ENCODE data around the gene IQGAP2. TPM values are rescaled to one million over a fixed set of nuclear protein-coding genes. Genes with fewer than 3 reads are reported as not detected.

Gene IQGAP2
- total RNA-seq, 6 donors from 2014 or later: 24.3 to 57.6 (median 28.9) TPM

- DNase-seq (no peak), ATAC-seq (ENCODE audit: low FRiP score in 2 of 2) (no peak)
- TF ChIP-seq POLR2AphosphoS5 (IDR thresholded peaks at IDR 0.05): no peak
- peaks cover 0 to 19% (median 2%) of the 10 kb centered on the region in 4 donors for H3K4me1 ChIP-seq
- no peaks in the 10 kb centered on the region for H3K36me3 ChIP-seq
- H3K9me3 ChIP-seq: no peaks in the 10 kb centered on the region
- no peaks in the 10 kb centered on the region for H3K27me3 ChIP-seq
- H3K27ac ChIP-seq: no peak overlapping the region
- WGBS, 2 donors: 50 to 88% methylated on average over 2 of the region's 2 CpGs
- no peak overlapping the region for H3K4me3 ChIP-seq
These were observed 291.2 kb downstream of the IQGAP2 start for GRCh38 chr5:76694317-76694716.

GRCh38 chr5:76695346-76695745, 292.3 kb downstream of the IQGAP2 start:
- Histone ChIP-seq H3K27me3 (no peaks in the 10 kb centered on the region), H3K36me3 (no peaks in the 10 kb centered on the region), H3K9me3 (no peaks in the 10 kb centered on the region), H3K4me1 (peaks cover 0 to 19% (median 0%) of the 10 kb centered on the region in 4 donors), H3K27ac (no peak overlapping the region), H3K4me3 (no peak overlapping the region)
- DNase-seq (no peak), ATAC-seq (ENCODE audit: low FRiP score in 2 of 2) (no peak)
- no peak for TF ChIP-seq POLR2A (IDR thresholded peaks at IDR 0.05)
- TF ChIP-seq EP300 (IDR thresholded peaks at IDR 0.05): no peak
- no peak for TF ChIP-seq CTCF (IDR thresholded peaks at IDR 0.05)
- TF ChIP-seq POLR2AphosphoS5 (IDR thresholded peaks at IDR 0.05): no peak
- WGBS, 2 donors: 90 to 91% methylated on average over 6 of the region's 6 CpGs

GRCh38 chr5:76696251-76696650, 293.2 kb downstream of the IQGAP2 start:
- ATAC-seq (ENCODE audit: low FRiP score in 2 of 2): no peak
- peak overlapping the region in 2 of 4 donors; percentile 23 to 34 for H3K27ac ChIP-seq
- WGBS, 2 donors: 80 to 82% methylated on average over 1 of the region's 1 CpG

GRCh38 chr5:76697670-76698069, 294.6 kb downstream of the IQGAP2 start:
- TF ChIP-seq POLR2A (IDR thresholded peaks at IDR 0.05) (no peak), EP300 (IDR thresholded peaks at IDR 0.05) (no peak), CTCF (IDR thresholded peaks at IDR 0.05) (no peak), POLR2AphosphoS5 (IDR thresholded peaks at IDR 0.05) (no peak)
- no peak for DNase-seq
- 93 to 94% methylated on average over 5 of the region's 5 CpGs for WGBS, 2 donors

More at GRCh38 chr5:76696251-76696650, 293.2 kb downstream of the IQGAP2 start:
- H3K4me3 ChIP-seq: no peak overlapping the region
- H3K9me3 ChIP-seq: no peaks in the 10 kb centered on the region
- no peaks in the 10 kb centered on the region for H3K27me3 ChIP-seq
- peaks cover 0 to 4% (median 1%) of the 10 kb centered on the region in 4 donors for H3K36me3 ChIP-seq
- no peak for DNase-seq
- no peak for TF ChIP-seq POLR2A (IDR thresholded peaks at IDR 0.05)
- no peak for TF ChIP-seq POLR2AphosphoS5 (IDR thresholded peaks at IDR 0.05)
- no peak for TF ChIP-seq CTCF (IDR thresholded peaks at IDR 0.05)
- TF ChIP-seq EP300 (IDR thresholded peaks at IDR 0.05): no peak
- H3K4me1 ChIP-seq: peaks cover 0 to 14% (median 0%) of the 10 kb centered on the region in 4 donors

GRCh38 chr5:76700571-76700970, 297.5 kb downstream of the IQGAP2 start:
- no peak for ATAC-seq (ENCODE audit: low FRiP score in 2 of 2)
- Histone ChIP-seq H3K27me3 (no peaks in the 10 kb centered on the region), H3K36me3 (peaks cover 0 to 6% (median 3%) of the 10 kb centered on the region in 4 donors), H3K27ac (no peak overlapping the region), H3K4me1 (peaks cover 0 to 6% (median 0%) of the 10 kb centered on the region in 4 donors), H3K9me3 (no peaks in the 10 kb centered on the region), H3K4me3 (no peak overlapping the region)
- 90 to 93% methylated on average over 2 of the region's 2 CpGs for WGBS, 2 donors
- TF ChIP-seq EP300 (IDR thresholded peaks at IDR 0.05) (no peak), POLR2AphosphoS5 (IDR thresholded peaks at IDR 0.05) (no peak), CTCF (IDR thresholded peaks at IDR 0.05) (no peak), POLR2A (IDR thresholded peaks at IDR 0.05) (no peak)
- no peak for DNase-seq

More at GRCh38 chr5:76697670-76698069, 294.6 kb downstream of the IQGAP2 start:
- Histone ChIP-seq H3K27ac (no peak overlapping the region), H3K36me3 (peaks cover 0 to 6% (median 3%) of the 10 kb centered on the region in 4 donors), H3K27me3 (no peaks in the 10 kb centered on the region), H3K4me3 (no peak overlapping the region), H3K9me3 (no peaks in the 10 kb centered on the region), H3K4me1 (peaks cover 0 to 6% (median 0%) of the 10 kb centered on the region in 4 donors)
- ATAC-seq (ENCODE audit: low FRiP score in 2 of 2): no peak
